Posterior vena cava (tissue), 2 donors: Measurements from ENCODE around the gene MYOCOS. TPM values are rescaled to one million over a fixed set of nuclear protein-coding genes. Genes with fewer than 3 reads are reported as not detected.

Experiments
- DNase-seq: peaks from one replicate; pipeline ENCODE4 v3.0.0-alpha.2; 2020; ENCODE audit warnings: low spot score
- intact Hi-C, 2 donors: fragments of 100-400 bp; cut with DNase I; formaldehyde crosslinking; loops; one replicate each; pipeline versions ENCODE4 v1.14.1 to v1.14.2; 2022 to 2023
- total RNA-seq, 2 donors: library from RNA; stranded (reverse); fragmentation: NEBNext Ultra II Directional; extraction: Animal tissue kit (Norgen Biotek cat#: 25700); gene quantifications; one replicate each; pipeline ENCODE4 v1.2.1, GENCODE V29; 2021
- donor health status: DM: yes; HTN: yes; CAD: no.
- donor health status: DM: yes; HTN: yes; CAD: no.

Gene MYOCOS
- total RNA-seq, 2 donors from 2014 or later = not detected

- intact Hi-C loops = no loop called here
- DNase-seq = no peak
These were observed 5.5 kb upstream of the MYOCOS start for GRCh38 chr1:171616586-171616985.

GRCh38 chr1:171623651-171624331, 1.7 kb downstream of the MYOCOS start:
- intact Hi-C loops = no loop called here
- no peak for DNase-seq

GRCh38 chr1:171625225-171625624, 3.2 kb downstream of the MYOCOS start:
- intact Hi-C loops = no loop called here
- DNase-seq = no peak

GRCh38 chr1:171627020-171627419, 5.0 kb downstream of the MYOCOS start:
- intact Hi-C loops = no loop called here

GRCh38 chr1:171628225-171628624, 6.2 kb downstream of the MYOCOS start:
- intact Hi-C loops = no loop called here
- DNase-seq = no peak

More at GRCh38 chr1:171627020-171627419, 5.0 kb downstream of the MYOCOS start:
- DNase-seq = no peak

GRCh38 chr1:171635661-171636060, 13.6 kb downstream of the MYOCOS start:
- DNase-seq = no peak
- intact Hi-C loops = no loop called here

GRCh38 chr1:171636141-171636540, 14.1 kb downstream of the MYOCOS start:
- DNase-seq = no peak
- intact Hi-C loops = no loop called here

- intact Hi-C loops = no loop called here
These were observed 16.0 kb downstream of the MYOCOS start for GRCh38 chr1:171637928-171638576.

GRCh38 chr1:171640225-171640624, 18.2 kb downstream of the MYOCOS start:
- intact Hi-C loops = loop anchor here in 1 of 2 donors (5.0 to 10.0 kb wide), 2 partner anchors 77 to 355 kb away; no protein-coding TSS in a partner anchor
- DNase-seq = no peak

More at GRCh38 chr1:171637928-171638576, 16.0 kb downstream of the MYOCOS start:
- no peak for DNase-seq

- intact Hi-C loops = loop anchor here in 1 of 2 donors (5.0 to 10.0 kb wide), 2 partner anchors 76 to 354 kb away; no protein-coding TSS in a partner anchor
- no peak for DNase-seq
These were observed 19.2 kb downstream of the MYOCOS start for GRCh38 chr1:171641076-171641864.

- DNase-seq = no peak
- intact Hi-C loops = loop anchor here in 1 of 2 donors (5.0 to 10.0 kb wide), 2 partner anchors 75 to 353 kb away; no protein-coding TSS in a partner anchor
These were observed 20.2 kb downstream of the MYOCOS start for GRCh38 chr1:171642197-171642596.

- no peak for DNase-seq
- intact Hi-C loops = loop anchor here in 1 of 2 donors (5.0 to 10.0 kb wide), 2 partner anchors 74 to 352 kb away; no protein-coding TSS in a partner anchor
These were observed 21.1 kb downstream of the MYOCOS start for GRCh38 chr1:171643156-171643555.

- peak; percentile 87 for DNase-seq
These were observed 22.9 kb downstream of the MYOCOS start for GRCh38 chr1:171644805-171645483.

GRCh38 chr1:171645553-171646248, 23.7 kb downstream of the MYOCOS start:
- intact Hi-C loops = loop anchor here (5.0 to 10.0 kb wide), 2 partner anchors 349 to 983 kb away; partner anchors contain the start of gene PRRX1 (in 1 of the 2)
- peak; percentile 90 for DNase-seq

More at GRCh38 chr1:171644805-171645483, 22.9 kb downstream of the MYOCOS start:
- intact Hi-C loops = loop anchor here (5.0 to 10.0 kb wide), 3 partner anchors 72 to 983 kb away; partner anchors contain the start of gene PRRX1 (in 1 of the 2)

GRCh38 chr1:171646249-171646560, 24.2 kb downstream of the MYOCOS start:
- intact Hi-C loops = loop anchor here (5.0 to 10.0 kb wide), 2 partner anchors 349 to 984 kb away; partner anchors contain the start of gene PRRX1 (in 1 of the 2)
- no peak for DNase-seq

- intact Hi-C loops = no loop called here
These were observed 30.3 kb downstream of the MYOCOS start, which contains the start of gene MYOC for GRCh38 chr1:171652234-171652822. Gene MYOC, minus strand, starts transcription at chr1:171652688. Its CDS starts 77 bp downstream, at chr1:171652611.

GRCh38 chr1:171653796-171654195, 31.8 kb downstream of the MYOCOS start:
- DNase-seq = no peak
- intact Hi-C loops = no loop called here

More at GRCh38 chr1:171652234-171652822, 30.3 kb downstream of the MYOCOS start, which contains the start of gene MYOC:
- DNase-seq = no peak
